GM19023 (cell line): ENCODE results near the gene SRM.
"Not testable (repeated sequence)": the region's sequence is repeated elsewhere in the genome, so short reads cannot be mapped to it uniquely, and the experiment has no call there.

Experiments used
- ATAC-seq: cut with Tn5 transposase; IDR thresholded peaks from one replicate; pipeline ENCODE4 v1.9.1; 2021; ENCODE audit warnings: mild to moderate bottlenecking, moderate library complexity; ENCODE audit not compliant: unreplicated experiment

Gene SRM

DNA sequence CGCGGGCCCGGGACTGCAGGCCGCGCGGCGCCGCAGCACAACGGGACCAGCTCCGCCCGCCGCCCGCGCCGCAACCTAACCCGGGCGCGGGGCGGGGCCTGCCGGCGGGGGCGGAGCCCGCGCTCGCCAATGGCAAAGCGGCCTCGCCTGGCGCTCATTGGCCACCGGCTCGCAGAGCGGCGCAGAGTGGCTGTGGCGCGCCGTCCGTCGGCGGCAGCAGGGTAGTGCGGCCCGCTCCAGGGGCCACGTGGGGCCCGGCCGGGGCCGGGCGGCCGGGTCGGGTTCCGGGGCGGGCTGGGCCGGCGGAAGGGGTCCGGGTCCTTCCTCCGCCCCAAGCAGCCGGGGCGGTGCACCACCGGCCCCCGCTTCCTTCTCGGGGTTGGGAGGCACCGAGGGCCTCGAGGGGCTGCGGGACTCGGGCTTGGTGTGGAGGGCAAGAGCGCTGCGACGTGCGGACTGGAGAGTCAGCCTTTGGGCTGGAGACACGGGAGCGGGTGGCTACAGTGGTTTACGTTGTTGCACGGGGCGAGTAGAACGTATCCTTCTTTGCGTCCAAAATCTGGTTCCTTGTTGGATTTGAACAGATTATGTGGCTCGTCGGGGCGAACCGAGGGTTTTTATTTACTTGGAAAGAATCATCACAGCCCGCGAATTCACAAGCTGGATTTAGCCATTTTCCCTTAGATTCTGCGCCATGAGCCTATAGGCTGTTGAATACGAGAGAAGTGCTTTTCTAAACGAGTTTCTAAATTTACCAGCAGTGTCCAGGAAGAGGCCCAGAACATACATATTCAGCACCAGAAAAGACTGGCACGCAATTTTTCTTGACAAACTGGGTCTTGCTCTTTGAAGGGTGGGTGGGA is at the start of gene SRM:
Gene SRM (minus strand): TSS at position 51 of the 863 bp plus-strand sequence. CDS start 75 bp downstream, outside the sequence.
- ATAC-seq, result peak; percentile 85

DNA sequence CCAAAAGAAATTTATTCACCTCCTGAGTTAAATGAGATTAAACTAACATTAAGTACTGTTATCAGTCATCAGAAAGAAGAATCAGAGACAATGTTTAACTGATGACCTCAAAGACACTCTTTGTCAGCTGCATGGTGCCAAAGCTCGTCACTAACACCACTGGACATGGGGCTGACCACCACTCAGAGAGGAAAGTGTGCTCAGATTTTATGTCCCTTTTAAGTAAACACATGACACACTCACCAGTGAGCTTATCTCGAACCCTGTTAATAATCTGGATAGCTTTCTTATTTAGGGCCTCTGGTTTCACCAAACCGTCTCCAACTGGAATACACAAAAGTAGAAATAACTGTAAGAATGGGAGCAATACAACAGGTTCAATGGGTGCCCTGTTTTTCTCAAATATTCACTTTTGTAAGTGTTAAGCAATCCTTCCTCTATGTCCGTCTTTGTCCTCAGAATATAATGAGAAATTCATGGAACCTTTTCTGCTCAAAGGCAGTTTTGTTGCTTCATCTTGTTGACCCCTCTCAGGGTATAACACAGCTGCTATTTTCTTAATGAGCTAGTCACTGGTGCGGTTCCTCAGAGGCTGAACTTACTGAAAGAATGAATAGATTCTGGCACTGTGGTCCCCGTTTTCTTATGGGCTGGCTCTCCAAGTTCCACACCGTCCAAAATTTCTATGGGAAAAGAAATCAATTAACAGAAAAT is 49.4 kb upstream of the SRM start:
- ATAC-seq, result no peak

DNA sequence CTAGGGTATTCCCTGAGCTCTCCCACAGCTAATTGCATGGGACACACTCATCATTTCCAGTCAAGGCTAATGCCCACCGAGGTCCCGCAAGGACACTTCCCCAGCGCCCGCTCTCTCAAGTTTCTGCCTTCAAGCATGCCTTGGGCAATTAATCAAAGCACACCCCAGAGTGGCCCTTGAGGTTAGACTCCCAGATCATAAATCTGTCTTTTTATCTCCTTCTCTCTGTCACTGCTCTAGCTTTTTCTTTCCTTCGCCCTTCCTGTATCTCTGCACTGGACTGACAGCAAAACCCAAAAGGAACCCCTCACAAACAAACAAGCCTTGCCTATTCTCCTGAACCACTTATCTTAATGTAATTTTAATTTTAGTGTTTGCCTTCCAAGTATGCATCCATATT is 47.8 kb upstream of the SRM start:
- ATAC-seq, result no peak

DNA sequence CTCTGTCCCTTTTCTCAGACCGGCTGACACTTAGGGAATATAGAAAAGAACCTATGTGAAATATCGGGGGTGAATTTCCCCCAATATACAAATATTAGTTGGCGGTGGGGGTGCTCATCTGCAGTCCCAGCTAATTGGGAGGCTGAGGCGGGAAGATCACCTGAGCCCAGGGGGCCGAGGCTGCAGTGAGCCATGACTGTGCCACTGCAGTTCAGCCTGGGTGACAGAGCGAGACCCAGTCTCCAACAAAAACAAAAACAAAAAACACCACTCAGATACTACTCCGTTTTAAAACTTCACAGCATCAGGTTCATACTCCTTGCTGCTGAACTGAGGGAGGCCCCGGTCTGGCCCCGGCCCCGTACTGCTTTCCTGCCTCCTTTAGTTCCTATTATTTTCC is 45.8 kb upstream of the SRM start:
- no peak for ATAC-seq

DNA sequence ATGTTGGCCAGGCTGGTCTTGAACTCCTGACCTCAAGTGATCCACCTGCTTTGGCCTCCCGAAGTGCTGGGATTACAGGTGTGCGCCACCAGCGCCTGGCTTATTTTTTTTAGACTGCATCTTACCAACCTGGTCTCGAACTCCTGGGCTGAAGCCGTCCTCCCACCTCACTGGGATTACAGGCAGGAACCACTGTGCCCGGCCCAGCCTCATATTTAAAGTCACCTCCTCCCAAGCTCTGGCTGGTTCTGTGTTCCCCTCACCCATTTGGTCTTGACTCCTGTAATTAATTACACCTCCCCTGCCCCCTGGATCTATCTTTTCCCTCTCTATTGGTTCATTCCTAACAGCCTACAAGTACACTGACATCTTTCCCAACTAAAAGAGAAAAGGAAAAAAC is 41.5 kb upstream of the SRM start:
- ATAC-seq, result no peak

DNA sequence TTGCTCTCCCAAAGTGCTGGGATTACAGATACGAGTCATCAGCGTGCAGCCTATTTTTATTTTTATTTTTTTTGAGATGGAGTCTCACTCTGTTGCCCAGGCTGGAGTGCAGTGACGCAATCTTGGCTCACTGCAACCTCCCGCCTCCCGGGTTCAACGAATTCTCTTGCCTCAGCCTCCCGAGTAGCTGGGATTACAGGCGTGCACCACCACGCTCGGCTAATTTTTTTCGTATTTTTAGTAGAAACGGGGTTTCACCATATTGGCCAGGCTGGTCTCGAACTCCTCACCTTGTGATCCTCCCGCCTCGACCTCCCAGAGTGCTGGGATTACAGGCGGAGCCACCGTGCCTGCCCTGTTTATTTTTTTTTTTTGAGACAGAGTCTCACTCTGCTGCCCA is 41.0 kb upstream of the SRM start:
- ATAC-seq, result not testable (repeated sequence)

DNA sequence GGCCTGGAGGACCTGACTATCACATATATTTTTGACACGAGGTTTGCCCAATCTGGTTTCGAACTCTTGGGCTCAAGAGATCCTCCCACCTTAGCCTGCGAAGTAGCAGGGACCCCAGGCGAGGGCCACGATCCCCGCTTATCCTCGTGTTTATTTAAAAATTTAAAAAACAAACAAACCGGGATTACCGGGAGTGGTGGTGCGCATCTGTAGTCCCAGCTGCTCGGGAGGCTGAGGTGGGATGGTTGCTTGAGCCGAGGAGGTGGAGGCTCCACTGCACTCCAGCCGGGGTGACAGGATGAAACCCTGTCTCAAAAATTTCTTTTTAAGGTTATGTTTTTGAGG is 40.3 kb upstream of the SRM start:
- ATAC-seq, result no peak

DNA sequence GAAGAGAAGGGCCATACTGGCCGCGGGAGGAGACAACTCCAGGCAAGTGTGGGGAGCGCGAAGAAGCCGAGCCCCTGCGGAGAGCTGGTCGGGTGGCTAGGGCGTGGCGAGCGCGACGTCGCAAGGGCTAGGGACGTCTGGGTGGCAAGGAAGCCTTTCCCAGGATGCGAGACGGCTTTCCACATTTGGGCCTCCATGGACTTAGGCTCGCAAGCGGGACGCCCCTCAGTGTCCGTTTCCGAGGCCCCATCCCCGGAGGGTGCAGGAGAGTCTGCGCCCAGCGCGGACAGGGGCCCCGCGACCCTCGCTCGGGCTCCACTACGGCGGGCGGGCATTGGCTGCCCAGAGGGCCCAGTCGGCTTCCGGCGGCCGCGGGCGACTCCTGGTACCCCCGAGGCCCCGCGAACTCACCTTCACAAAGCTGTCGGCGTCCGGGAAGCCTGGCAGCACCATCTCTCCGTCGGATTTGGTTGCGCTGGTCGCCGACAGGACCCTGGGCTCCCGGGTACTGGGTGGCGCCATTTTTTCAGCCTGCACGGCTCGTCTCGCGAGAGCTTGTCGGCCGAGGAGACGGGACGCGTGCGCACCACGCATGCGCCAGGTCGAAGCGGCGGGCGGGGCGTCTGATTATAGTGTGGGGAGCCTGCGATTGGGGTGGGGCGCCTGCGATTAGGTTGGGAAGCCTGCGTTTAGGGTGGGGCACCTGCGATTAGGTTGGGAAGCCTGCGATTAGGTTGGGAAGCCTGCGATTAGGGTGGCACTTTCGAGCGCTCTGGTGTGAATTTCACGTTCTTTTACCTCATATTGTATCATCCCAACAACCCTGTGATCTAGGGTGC is 39.7 kb upstream of the SRM start, which contains the start of gene EXOSC10:
Gene EXOSC10 (minus strand): TSS at position 560 of the 839 bp plus-strand sequence. CDS start 38 bp downstream, at position 522.
- peak; percentile 90 for ATAC-seq

DNA sequence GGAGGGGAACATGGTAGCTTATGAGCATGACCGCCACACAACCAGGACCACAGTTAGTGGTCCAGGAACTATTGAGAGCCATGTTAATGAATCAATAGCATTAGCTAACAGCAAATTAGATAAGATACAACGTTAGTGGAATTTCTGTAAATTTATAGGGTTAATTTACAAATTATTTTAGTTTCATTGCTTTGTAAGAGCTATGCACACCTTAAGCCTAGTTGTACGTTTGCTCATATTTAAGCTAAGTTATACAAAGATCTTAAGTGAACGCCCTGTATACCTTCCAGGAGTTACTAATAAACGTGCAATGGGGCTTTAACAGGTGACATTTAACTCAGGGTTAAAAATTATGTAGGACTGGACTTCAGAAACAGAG is 39.1 kb upstream of the SRM start:
- no peak for ATAC-seq

DNA sequence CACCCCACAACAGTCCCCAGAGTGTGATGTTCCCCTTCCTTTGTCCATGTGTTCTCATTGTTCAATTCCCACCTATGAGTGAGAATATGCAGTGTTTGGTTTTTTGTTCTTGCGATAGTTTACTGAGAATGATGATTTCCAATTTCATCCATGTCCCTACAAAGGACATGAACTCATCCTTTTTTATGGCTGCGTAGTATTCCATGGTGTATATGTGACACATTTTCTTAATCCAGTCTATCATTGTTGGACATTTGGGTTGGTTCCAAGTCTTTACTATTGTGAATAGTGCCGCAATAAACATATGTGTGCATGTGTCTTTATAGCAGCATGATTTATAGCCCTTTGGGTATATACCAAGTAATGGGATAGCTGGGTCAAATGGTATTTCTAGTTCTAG is 24.0 kb upstream of the SRM start:
- ATAC-seq, result not testable (repeated sequence)

DNA sequence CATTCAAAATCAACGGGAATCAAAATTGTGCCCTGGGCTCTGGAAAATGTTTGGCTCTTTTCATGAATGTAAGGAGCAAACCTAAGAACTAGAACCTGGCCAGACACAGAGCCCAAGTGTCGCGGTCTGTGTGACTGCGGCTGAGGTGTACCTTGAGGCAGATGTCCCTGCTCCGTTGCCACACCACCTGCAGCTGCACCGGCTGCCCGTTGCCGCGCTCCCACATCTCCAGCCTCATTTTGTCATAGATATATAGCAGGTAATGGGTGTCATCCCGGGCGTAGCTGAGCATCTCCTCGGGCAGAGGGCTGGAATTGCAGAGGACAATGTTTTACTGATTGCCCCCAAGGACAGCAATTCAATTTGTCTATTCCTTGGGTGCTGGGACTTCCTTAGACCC is 21.1 kb upstream of the SRM start:
- ATAC-seq, result no peak

DNA sequence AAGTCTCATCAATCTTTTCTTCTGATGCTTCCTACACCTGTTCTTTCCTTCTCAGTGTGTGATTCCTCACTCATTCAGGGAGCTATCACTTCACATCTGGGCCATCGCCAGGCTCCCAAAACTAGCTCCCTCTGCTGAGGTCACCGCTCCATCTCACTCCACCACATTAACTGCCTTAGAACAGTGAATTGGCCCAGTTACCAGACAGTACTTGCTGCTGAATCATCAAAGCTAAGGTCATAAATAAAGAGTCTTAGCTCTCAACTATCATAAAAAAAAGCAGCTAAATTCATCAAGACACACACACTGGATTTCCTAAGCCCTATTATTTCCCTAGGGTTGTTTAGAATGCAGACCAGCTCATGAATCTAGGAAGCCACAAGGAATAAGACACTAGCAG is 18.8 kb upstream of the SRM start:
- no peak for ATAC-seq

DNA sequence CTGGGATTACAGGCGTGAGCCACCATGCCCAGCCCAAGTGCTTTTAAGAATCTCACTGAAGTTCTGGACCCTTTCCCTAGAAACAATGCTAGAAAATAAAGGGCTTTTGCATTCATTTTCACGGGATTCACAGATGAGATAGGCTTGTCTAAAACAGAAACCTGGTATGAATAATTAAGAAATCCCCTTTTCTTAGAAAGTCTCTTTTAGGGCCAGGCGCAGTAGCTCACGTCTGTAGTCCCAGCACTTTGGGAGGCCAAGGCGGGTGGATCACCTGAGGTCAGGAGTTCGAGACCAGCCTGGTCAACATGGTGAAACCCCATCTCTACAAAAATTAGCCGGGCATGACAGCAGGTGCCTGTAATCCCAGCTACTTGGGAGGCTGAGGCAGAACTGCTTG is 13.6 kb upstream of the SRM start:
- ATAC-seq, result not testable (repeated sequence)

DNA sequence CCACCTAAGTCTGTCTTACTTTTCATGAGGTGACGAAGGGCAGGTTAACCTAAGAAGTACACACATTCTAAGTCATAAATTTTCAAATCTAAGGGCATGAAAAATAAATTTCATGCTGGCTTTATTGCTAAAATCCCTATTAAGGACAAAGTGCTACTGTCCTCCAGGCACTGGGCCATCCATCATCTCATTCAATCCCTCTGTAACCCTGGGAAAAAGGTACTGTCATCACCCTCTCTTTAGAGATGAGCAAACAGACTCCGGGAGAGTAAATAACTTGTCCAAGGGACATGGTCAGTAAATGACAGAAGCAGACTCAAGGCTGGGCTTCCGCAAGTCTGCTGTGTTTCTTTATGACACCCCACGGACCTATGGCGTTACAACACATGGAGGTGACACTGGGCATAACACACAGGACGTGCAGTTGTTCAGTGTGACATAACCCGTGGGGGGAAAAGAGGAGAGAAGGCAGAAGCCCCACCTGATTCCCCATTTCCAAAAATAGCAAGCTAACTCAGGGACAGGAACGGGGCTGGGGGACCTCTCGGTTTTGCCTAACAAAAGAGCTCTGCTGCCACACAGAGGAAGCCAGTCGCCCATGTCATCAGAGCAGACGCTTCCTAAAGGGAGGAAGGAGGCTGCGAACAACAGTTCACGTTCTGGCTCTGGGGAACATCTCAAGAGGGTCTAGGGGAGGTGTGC is 12.5 kb upstream of the SRM start:
- no peak for ATAC-seq

DNA sequence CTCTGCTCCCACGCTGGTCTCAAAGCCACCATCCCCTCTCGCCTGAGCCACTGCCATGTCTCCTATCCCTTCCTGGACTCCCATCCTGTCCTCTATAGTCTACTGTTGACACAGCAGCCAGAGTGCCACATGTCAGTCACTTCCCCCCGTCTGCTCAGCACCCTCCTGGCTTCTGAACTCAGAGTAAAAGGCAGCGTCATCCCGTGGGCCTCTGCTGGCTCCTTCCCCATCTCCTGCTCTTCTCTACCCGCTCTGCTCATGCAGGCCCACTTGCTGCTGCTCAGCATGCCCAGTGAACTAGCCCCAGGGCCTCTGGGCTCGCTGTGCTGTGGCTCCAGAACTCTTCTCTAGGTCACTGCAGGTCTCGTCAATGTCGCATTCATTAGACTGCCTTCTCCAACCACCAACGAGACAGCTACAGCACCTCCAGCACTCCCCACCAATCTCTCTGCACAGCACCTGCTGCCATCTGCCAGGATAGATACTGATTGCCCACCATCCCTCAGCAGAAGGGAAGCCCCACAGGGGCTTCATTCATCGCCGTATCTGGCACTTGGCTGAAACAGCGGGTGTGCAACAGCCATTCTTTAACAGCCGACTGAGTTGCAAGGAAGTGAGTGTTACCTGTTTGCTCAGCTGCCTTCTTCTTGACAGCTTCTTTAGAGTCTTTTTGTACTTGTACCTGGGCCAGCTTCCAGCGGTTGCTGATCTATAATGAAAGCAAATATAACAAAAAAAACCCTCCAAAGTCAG is 11.8 kb upstream of the SRM start:
- ATAC-seq, result no peak

DNA sequence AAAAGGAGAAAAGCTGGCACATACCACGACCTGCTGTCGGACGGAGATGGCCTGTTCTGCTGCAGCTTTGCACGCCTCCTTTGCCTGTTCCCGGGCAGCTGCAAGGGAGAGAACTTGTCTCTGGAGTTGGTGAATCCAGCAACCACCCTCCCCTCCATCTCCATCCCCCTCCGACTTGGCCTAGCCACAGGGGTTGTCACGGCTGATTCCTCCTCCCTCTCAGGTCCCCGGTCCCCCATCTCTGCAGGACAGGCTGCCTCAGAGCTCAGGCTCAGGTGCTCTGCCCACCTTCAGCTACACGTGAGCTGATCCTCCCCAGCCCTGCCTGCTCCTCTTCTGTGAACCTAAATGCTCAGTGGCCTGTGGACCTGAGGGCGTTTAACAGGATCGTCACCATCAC is 11.1 kb upstream of the SRM start:
- ATAC-seq, result no peak

DNA sequence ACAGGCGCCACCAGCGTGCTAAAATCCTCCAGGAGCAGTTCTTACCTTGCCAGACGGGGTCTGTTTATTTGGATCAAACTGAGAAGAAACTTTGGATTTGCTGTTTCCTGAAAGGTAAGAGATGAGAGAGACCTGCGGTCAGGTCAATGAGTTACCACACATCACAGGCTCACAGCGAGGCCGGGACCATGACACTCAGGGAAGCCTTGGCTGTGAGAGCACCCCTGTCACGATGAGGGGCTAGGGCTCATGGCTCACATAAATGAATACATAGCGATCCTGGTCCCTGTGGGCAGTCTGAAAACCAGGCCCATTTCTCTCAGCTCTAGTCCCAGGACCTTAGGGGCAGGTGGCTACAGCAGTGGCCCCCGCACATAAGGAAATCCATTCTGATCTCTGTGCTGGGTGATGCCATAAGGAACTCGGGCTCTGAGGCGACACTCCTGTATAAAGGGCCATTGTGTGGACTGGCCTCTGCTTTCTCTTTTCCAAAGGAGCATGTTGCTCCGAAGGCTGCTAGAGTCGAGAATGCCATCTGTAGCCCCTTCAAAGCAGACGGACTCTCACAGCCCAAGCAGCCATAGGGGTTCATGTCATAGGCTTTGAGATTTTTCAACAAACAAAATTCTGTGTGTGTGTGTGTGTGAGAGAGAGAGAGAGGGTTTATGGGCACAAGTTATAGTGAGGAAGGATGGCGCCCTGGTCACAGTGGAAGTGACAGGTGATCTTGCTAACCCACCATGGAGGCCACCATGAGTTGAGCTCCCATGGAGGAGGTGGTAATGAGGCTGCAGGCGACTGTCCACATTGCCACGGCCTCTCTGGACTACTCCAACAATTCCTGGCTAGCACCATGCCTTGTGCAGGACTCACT is 9.0 kb upstream of the SRM start:
- no peak for ATAC-seq

DNA sequence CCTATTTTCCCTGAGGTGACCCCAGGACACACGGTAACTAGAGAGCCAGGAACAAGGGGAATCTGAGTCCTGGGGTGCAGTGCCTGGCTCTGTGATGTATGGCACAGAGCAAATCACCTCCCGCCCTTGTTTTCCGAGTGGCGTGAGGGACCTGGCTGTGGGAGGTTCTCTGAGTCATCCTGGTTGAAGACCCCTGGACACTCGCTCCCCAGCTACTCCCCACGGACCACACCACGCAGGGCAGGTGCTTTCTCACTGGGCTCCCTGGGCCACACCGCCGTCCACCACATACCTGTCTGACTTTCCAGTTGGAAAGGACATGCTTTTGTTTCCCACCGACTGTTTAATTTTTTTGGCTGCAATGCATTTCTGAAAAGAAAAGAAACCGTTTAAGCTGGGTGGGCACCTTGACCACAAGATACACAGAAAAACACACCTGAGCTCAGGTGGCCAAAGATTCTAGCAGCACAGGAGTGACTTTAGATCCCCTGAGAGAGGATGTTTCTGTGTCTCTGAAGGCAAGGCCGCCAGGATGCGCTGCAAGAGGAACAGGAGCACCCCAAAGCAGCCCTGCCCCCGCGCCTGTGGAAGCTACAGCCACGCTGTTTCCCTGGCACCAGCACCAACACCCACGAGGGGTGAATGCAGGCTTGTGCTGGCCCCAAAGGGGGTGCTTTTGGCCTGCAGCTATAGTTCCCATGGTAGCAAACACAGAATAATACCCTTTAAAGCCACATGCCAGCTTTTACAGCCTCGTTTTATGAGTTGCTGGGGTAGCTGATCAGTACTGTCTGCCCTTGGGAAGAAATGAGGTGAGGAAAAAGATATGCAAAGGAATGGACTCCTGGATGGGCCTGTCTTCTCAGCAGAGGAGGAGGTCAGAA is 8.1 kb upstream of the SRM start:
- no peak for ATAC-seq
